ENCODE data around the gene SLC15A5. TPM values are rescaled to one million over a fixed set of nuclear protein-coding genes. Genes with fewer than 3 reads are reported as not detected.

SLC15A5 gene
- polyA plus RNA-seq, 3 donors from 2014 or later, result not detected

DNA sequence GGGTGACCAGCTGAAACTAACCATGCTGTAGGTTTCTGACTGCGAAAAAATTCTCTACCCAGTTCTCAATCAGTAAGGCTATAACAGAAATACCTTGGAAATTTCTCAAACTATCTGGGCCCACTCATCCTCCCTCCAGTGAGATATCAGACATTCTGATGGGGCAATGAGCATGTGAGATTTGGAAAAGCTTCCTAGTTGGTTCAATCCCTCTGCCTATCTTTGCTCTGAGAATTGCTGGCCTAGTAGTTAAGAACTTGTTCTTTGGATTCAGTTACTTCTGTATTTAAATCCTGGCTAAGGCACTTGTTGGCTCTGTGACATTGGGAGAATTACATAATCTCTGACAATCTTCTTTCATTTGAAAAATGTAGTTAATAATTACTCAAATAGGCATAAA lies 119.4 kb downstream of the SLC15A5 start:
- no peak overlapping the region for H3K27ac Mint-ChIP-seq
- DNase-seq, result no peak
- H3K27me3 Mint-ChIP-seq (ENCODE audit: low read depth in 3 of 3), result no peaks in the 10 kb centered on the region
- no peak overlapping the region for H3K4me3 Mint-ChIP-seq
- H3K4me1 Mint-ChIP-seq, result no peaks in the 10 kb centered on the region
- peaks cover 0 to 17% (median 1%) of the 10 kb centered on the region in 6 donors for H3K9me3 Mint-ChIP-seq
- H3K36me3 Mint-ChIP-seq, result no peaks in the 10 kb centered on the region

DNA sequence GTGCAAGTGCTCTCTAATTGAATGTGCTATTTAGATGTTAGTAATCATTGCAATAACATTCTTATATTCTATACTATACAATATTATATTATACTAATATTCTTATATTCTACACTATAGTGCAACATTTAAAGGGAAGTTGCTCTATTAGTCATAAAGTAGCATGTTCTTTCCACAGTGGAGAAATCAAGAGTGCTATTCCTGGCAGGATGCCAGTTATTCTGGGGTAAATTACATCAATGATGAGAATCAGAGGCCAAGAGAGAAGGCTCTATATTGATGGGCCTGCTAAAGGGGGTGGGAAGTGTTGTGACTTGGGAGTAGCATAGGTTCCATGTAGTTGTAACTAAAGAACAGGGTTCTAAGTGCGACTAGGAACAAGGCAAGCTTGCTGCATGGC lies 121.5 kb downstream of the SLC15A5 start:
- H3K27me3 Mint-ChIP-seq (ENCODE audit: low read depth in 3 of 3), result no peaks in the 10 kb centered on the region
- H3K27ac Mint-ChIP-seq, result no peak overlapping the region
- DNase-seq, result no peak
- H3K4me1 Mint-ChIP-seq, result no peaks in the 10 kb centered on the region
- peaks cover 0 to 23% (median 1%) of the 10 kb centered on the region in 6 donors for H3K9me3 Mint-ChIP-seq
- no peaks in the 10 kb centered on the region for H3K36me3 Mint-ChIP-seq
- no peak overlapping the region for H3K4me3 Mint-ChIP-seq

DNA sequence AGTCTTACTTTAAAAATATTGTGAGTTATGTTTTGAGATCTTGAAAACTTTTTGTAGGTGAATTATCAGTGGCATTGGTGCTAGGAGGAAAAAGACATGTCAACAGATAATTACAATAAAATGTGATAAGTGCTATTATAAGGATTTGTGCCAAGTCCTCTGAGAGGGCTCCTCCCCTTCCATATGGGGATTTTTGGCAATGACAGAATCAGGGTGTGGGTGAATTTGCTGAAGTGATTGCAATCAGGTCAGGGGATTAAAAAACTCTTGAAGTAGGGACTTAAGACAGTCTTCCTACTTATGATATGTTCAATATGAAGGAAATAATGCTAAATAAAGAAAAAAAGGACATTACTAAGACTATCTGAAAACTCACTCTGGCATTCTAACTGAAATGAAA lies 122.5 kb downstream of the SLC15A5 start:
- peaks cover 0 to 23% (median 1%) of the 10 kb centered on the region in 6 donors for H3K9me3 Mint-ChIP-seq
- no peak overlapping the region for H3K27ac Mint-ChIP-seq
- H3K36me3 Mint-ChIP-seq, result no peaks in the 10 kb centered on the region
- H3K4me1 Mint-ChIP-seq, result no peaks in the 10 kb centered on the region
- no peaks in the 10 kb centered on the region for H3K27me3 Mint-ChIP-seq (ENCODE audit: low read depth in 3 of 3)
- H3K4me3 Mint-ChIP-seq, result no peak overlapping the region
- DNase-seq, result no peak

DNA sequence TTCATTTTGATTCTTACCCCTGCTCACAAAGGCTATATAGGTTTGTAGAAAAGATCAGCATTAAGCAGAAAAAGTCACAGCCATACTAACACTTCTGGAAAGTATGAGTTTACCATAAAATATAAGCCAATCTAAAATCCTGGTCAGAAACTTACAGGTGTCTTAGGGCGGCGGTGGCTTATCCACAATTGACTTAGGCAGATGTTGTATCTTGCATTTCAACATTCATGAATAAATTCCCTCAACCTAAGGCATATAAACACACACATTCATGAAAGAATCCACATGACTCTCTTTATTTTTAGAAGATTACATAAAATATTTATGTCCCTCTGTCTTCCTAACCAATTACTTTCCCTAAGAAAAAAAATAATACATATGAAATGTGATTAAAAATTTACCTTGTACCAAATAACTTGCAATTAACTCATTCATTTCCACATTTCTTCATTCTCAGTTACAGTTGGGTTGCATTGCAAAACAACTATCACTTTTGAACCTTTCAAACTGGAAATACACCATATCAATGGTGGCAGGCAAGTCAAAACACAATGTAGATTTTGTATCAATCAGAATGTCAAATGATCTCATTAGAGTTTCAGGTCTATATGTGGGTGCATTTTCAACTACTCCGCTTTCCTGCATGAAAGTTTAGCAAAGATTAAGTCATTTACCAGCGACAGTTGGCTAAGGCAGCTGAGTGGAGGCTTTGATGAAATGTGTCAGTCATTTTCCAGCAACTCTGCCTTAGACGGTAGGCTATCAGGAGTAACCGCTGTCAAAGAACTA lies 124.4 kb downstream of the SLC15A5 start:
- Mint-ChIP-seq H3K9me3 (peaks cover 0 to 12% (median 1%) of the 10 kb centered on the region in 6 donors), H3K36me3 (no peaks in the 10 kb centered on the region), H3K27ac (no peak overlapping the region), H3K27me3 (ENCODE audit: low read depth in 3 of 3) (no peaks in the 10 kb centered on the region), H3K4me3 (no peak overlapping the region), H3K4me1 (no peaks in the 10 kb centered on the region)
- no peak for DNase-seq

DNA sequence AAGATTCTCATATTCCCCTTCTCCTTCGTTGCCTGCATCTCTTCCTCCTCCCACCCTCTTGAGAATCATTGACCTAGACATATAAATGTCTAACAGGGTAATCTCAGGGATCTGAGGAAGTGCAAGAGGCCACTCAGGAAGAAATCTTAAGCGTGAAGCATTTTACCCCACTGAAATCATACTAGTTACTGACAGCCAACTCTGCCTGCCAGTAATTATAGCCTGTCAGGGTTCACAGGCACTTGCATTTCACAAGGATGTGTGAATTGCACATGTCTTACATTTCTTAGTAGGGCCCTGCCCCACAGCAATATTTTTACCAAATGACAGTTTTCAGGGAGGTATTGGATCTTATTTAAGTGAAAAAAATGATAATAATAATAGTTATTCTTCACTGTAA lies 127.2 kb downstream of the SLC15A5 start:
- Mint-ChIP-seq H3K27me3 (ENCODE audit: low read depth in 3 of 3) (peaks cover 0 to under 1% (median 0%) of the 10 kb centered on the region in 3 donors), H3K9me3 (peaks cover 0 to 10% (median 0%) of the 10 kb centered on the region in 6 donors), H3K4me3 (no peak overlapping the region), H3K4me1 (no peaks in the 10 kb centered on the region), H3K27ac (no peak overlapping the region), H3K36me3 (no peaks in the 10 kb centered on the region)
- DNase-seq, result no peak

DNA sequence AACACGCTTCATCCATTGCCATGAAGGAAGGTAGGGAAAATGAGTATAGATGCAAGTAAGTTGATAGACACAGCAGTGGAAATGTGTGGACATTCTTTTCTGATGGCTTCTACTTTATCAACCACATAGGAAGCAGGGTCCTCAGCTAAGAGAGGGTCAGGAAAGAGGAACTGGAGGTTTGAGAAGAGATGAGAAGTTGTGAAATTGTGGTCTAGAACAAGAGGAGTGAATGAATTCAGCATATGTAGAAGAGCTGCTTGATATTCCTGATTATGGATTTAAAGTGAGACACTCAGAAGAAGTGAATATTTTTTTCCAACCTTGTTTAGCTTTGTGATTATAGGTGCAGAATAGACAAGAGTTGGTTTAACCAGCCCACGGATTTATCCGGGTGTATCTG lies 128.5 kb downstream of the SLC15A5 start:
- Mint-ChIP-seq H3K27me3 (ENCODE audit: low read depth in 3 of 3) (peaks cover 0 to 2% (median 0%) of the 10 kb centered on the region in 3 donors), H3K27ac (no peak overlapping the region), H3K36me3 (no peaks in the 10 kb centered on the region), H3K9me3 (peaks cover 0 to 7% (median 0%) of the 10 kb centered on the region in 6 donors), H3K4me1 (no peaks in the 10 kb centered on the region), H3K4me3 (no peak overlapping the region)
- DNase-seq, result no peak

Other genes with a start within 250 kb of the SLC15A5 start
- 1 to 10 TPM in 2 of 3 donors, under 1 TPM in 1; 0.63 to 9.1 (median 3.5) TPM for gene MGST1, start 70.0 kb upstream of the SLC15A5 start, polyA plus RNA-seq

Measured in immature natural killer cell (primary cell).